ENCODE results near the gene GNAO1.

DNA sequence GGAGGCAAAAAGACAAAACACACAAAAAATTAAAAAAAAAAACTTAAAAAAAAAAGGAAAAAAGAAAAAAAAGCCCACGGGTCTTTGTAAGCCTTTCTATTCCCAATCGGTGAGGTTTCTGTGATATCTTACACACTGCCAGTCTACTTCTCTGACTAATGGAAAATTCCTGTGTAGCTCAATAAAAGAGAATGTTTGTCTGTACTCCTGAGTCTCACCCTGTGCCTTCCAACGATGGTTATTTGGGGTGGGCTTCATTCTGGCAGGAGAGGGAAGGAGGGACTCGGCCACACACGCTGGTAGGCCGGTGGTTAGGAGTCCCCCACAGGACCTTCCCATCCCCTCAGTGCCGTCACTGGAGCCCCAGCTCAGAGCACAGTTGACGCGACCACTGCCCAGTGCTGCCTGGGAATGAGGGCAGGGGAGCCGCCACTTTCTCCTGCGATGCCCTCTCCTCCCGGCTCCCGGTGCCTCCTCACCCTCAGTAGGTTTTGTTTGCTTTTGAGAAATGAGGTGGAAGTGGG lies 166.0 kb downstream of the GNAO1 start:
- no peak for TF ChIP-seq EZH2 (IDR thresholded peaks at IDR 0.05; ENCODE audit: insufficient read depth, poor library complexity, severe bottlenecking)
- TF ChIP-seq EZH2phosphoT487 (IDR thresholded peaks at IDR 0.05; ENCODE audit: insufficient read depth, low read depth) = no peak
